Esophagus muscularis mucosa (tissue), 4 donors: ENCODE measurements around the gene DSCAML1.

Experiments used
- CTCF ChIP-seq, 3 experiments: fragments of 200-600 bp in 2 of 3; fragments of 450-650 bp in 1 of 3; sonication (generic) in 2 of 3; IDR thresholded peaks; one replicate each; pipeline ENCODE4 v1.5.1; 2017 to 2019; ENCODE audit warnings: antibody characterized with exemption in 3 of 3, mild to moderate bottlenecking in 2 of 3, moderate library complexity in 1 of 3
- EP300 ChIP-seq: sonication (generic); formaldehyde crosslinking; IDR thresholded peaks from one replicate; pipeline ENCODE4 v1.6.1; 2017; ENCODE audit warnings: antibody characterized with exemption
- POLR2A ChIP-seq: fragments of 450-650 bp; IDR thresholded peaks from one replicate; pipeline ENCODE4 v1.6.1; 2017; ENCODE audit warnings: antibody characterized with exemption, moderate library complexity, mild to moderate bottlenecking, low read depth

- TF ChIP-seq CTCF (IDR thresholded peaks at IDR 0.05) (no peak), EP300 (no peak), POLR2A (no peak)
These were observed 123.4 kb downstream of the DSCAML1 start for GRCh38 chr11:117673602-117674001.
